Measurements from ENCODE around the gene LRP1.

Gene LRP1

DNA sequence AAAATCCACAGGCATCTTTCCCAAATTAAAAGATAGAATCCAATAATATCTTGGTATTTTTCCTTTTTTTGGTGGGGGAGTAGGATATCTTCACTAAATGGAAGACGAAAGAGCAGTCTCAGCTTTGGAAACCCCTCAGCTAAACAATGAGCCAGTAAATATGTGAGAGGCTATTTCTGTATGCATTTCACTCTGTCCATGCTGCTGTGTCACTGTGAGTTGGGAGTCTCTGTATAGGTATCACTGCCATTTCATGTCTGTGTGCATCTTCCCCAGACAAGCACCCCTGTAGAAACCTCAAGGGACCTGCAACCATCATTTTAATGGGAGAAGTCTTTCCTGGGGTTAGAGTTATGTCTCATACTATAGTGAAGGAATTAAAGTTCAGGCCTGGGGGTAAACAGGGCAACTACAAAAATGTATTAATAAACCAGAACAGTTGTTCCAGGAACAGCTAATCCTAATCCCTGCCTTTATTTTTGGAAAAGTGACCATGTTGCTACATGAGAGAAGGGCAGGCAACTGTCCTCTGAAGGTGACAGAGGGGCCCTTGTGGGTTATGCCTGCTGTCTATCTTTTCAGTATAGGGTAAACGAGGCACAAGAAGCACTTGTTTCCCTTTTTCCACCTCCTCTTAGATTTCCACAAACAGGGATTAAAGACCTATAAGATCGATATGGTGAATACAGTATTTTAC is 134.0 kb downstream of the LRP1 start:
- no peak for DNase-seq

Data from effector CD4-positive, alpha-beta T cell (primary cell).